Type B pancreatic cell (in vitro differentiated cells): ENCODE data around the gene MFGE8. TPM values are rescaled to one million over a fixed set of nuclear protein-coding genes. Genes with fewer than 3 reads are reported as not detected.

Experiments
- DNase-seq: peaks from one replicate; pipeline ENCODE4 v3.0.0; 2021; ENCODE audit warnings: mixed read lengths; ENCODE audit not compliant: unreplicated experiment; ENCODE audit errors: extremely low spot score
- H3K27ac Mint-ChIP-seq: 2 replicates; pipeline ENCODE4 v1.8.0; 2021; ENCODE audit warnings: mild to moderate bottlenecking, mixed read lengths
- H3K27me3 Mint-ChIP-seq: 2 replicates; pipeline ENCODE4 v1.8.0; 2021; ENCODE audit warnings: mixed read lengths
- H3K36me3 Mint-ChIP-seq: 2 replicates; pipeline ENCODE4 v1.8.0; 2021; ENCODE audit warnings: mixed read lengths
- H3K4me1 Mint-ChIP-seq: one replicate; pipeline ENCODE4 v1.8.0; 2021; ENCODE audit warnings: mixed read lengths; ENCODE audit not compliant: unreplicated experiment
- H3K4me3 Mint-ChIP-seq: 2 replicates; pipeline ENCODE4 v1.8.0; 2021; ENCODE audit warnings: mild to moderate bottlenecking, mixed read lengths
- H3K9me3 Mint-ChIP-seq: 2 replicates; pipeline ENCODE4 v1.8.0; 2021; ENCODE audit warnings: mixed read lengths
- CTCF ChIP-seq: fragments of 200-600 bp; sonication (generic); conservative IDR thresholded peaks from 2 replicates; pipeline ENCODE4 v1.5.0; 2021; ENCODE audit warnings: antibody characterized with exemption, mild to moderate bottlenecking
- total RNA-seq: library from RNA; stranded (reverse); gene quantifications from 2 replicates; pipeline ENCODE4 v1.2.1, GENCODE V29; 2021; ENCODE audit warnings: low replicate concordance

Gene MFGE8
- total RNA-seq, 1 donor from 2014 or later: 162 TPM

- no peak for TF ChIP-seq CTCF
- Mint-ChIP-seq H3K9me3 (no peaks in the 10 kb centered on the region), H3K36me3 (no peaks in the 10 kb centered on the region), H3K27me3 (peaks cover 4% of the 10 kb centered on the region), H3K27ac (no peak overlapping the region), H3K4me1 (peaks cover 5% of the 10 kb centered on the region), H3K4me3 (no peak overlapping the region)
- no peak for DNase-seq
Measured at GRCh38 chr15:88920186-88920891, 7.2 kb upstream of the MFGE8 start.

- no peaks in the 10 kb centered on the region for H3K9me3 Mint-ChIP-seq
- no peaks in the 10 kb centered on the region for H3K36me3 Mint-ChIP-seq
- H3K27ac Mint-ChIP-seq: no peak overlapping the region
- no peak for TF ChIP-seq CTCF
- H3K27me3 Mint-ChIP-seq: peaks cover 4% of the 10 kb centered on the region
- no peak overlapping the region for H3K4me3 Mint-ChIP-seq
- DNase-seq: no peak
- peaks cover 5% of the 10 kb centered on the region for H3K4me1 Mint-ChIP-seq
Measured at GRCh38 chr15:88918738-88919137, 5.6 kb upstream of the MFGE8 start.

- H3K36me3 Mint-ChIP-seq: no peaks in the 10 kb centered on the region
- no peak overlapping the region for H3K4me3 Mint-ChIP-seq
- no peak for DNase-seq
- H3K9me3 Mint-ChIP-seq: no peaks in the 10 kb centered on the region
- peaks cover 5% of the 10 kb centered on the region for H3K4me1 Mint-ChIP-seq
- no peak overlapping the region for H3K27ac Mint-ChIP-seq
- no peak for TF ChIP-seq CTCF
- H3K27me3 Mint-ChIP-seq: peaks cover 4% of the 10 kb centered on the region
Measured at GRCh38 chr15:88917760-88918159, 4.6 kb upstream of the MFGE8 start.

- DNase-seq: no peak
- H3K36me3 Mint-ChIP-seq: peaks cover 6% of the 10 kb centered on the region
- H3K4me3 Mint-ChIP-seq: no peak overlapping the region
- H3K9me3 Mint-ChIP-seq: no peaks in the 10 kb centered on the region
- no peak overlapping the region for H3K27ac Mint-ChIP-seq
- H3K4me1 Mint-ChIP-seq: peaks cover 18% of the 10 kb centered on the region
- peaks cover 4% of the 10 kb centered on the region for H3K27me3 Mint-ChIP-seq
- TF ChIP-seq CTCF: no peak
Measured at GRCh38 chr15:88915354-88915753, 2.2 kb upstream of the MFGE8 start.

- TF ChIP-seq CTCF: no peak
- Mint-ChIP-seq H3K36me3 (peaks cover 12% of the 10 kb centered on the region), H3K4me1 (peaks cover 26% of the 10 kb centered on the region), H3K9me3 (no peaks in the 10 kb centered on the region), H3K27me3 (peaks cover 4% of the 10 kb centered on the region), H3K4me3 (peak overlapping the region; percentile 93), H3K27ac (peak overlapping the region; percentile 87)
- no peak for DNase-seq
Measured at GRCh38 chr15:88913850-88914169, 631 bp upstream of the MFGE8 start.
